ENCODE results near the gene SPTLC1. TPM values are rescaled to one million over a fixed set of nuclear protein-coding genes. Genes with fewer than 3 reads are reported as not detected.

SPTLC1 gene
- total RNA-seq, 1 experiment from 2014 or later, result 118 TPM

GRCh38 chr9:91992461-91993041 is 122.7 kb downstream of the SPTLC1 start:
- Histone ChIP-seq H3K4me1 (replicated peaks) (peaks cover 15% of the 10 kb centered on the region), H3K27ac (peak overlapping the region; percentile 58), H3K4me3 (no peak overlapping the region), H3K36me3 (no peaks in the 10 kb centered on the region), H3K9me3 (replicated peaks) (no peaks in the 10 kb centered on the region), H3K27me3 (replicated peaks) (no peaks in the 10 kb centered on the region)
- peak; percentile 58 to 69 for DNase-seq (ENCODE audit: low read depth in 1 of 2, low spot score in 2 of 2)

GRCh38 chr9:91991721-91992341 is 123.4 kb downstream of the SPTLC1 start:
- Histone ChIP-seq H3K27ac (peak overlapping the region; percentile 58), H3K9me3 (replicated peaks) (no peaks in the 10 kb centered on the region), H3K27me3 (replicated peaks) (no peaks in the 10 kb centered on the region), H3K4me1 (replicated peaks) (peaks cover 15% of the 10 kb centered on the region), H3K36me3 (no peaks in the 10 kb centered on the region), H3K4me3 (no peak overlapping the region)
- peak in 1 of 2 experiments; percentile 25 for DNase-seq (ENCODE audit: low read depth in 1 of 2, low spot score in 2 of 2)

GRCh38 chr9:91986248-91986647 is 129.0 kb downstream of the SPTLC1 start:
- Histone ChIP-seq H3K27ac (no peak overlapping the region), H3K27me3 (replicated peaks) (no peaks in the 10 kb centered on the region), H3K36me3 (no peaks in the 10 kb centered on the region), H3K9me3 (replicated peaks) (no peaks in the 10 kb centered on the region), H3K4me1 (replicated peaks) (no peaks in the 10 kb centered on the region), H3K4me3 (no peak overlapping the region)
- DNase-seq (ENCODE audit: low read depth in 1 of 2, low spot score in 2 of 2), result no peak

- no peaks in the 10 kb centered on the region for H3K27me3 ChIP-seq (replicated peaks)
- no peaks in the 10 kb centered on the region for H3K4me1 ChIP-seq (replicated peaks)
- H3K27ac ChIP-seq, result no peak overlapping the region
- H3K4me3 ChIP-seq, result no peak overlapping the region
- no peak for DNase-seq (ENCODE audit: low read depth in 1 of 2, low spot score in 2 of 2)
- no peaks in the 10 kb centered on the region for H3K36me3 ChIP-seq
- no peaks in the 10 kb centered on the region for H3K9me3 ChIP-seq (replicated peaks)
These were observed 129.5 kb downstream of the SPTLC1 start for GRCh38 chr9:91985692-91986091.

Other genes starting within 250 kb of the SPTLC1 start
- 0.44 and 0.66 TPM in 2 replicates for gene ROR2, start 165.2 kb downstream of the SPTLC1 start, total RNA-seq (2014; rRNA removed; shearing (Covaris generic))
- 172 and 186 TPM in 2 replicates for gene IARS1, start 178.3 kb upstream of the SPTLC1 start, total RNA-seq (2014; rRNA removed; shearing (Covaris generic))
- 16.3 and 25.1 TPM in 2 replicates for gene NOL8, start 209.9 kb upstream of the SPTLC1 start, total RNA-seq (2014; rRNA removed; shearing (Covaris generic))
- 9.6 and 11.0 TPM in 2 replicates for gene CENPP, start 210.5 kb upstream of the SPTLC1 start, total RNA-seq (2014; rRNA removed; shearing (Covaris generic))